HG02981 (cell line): ENCODE measurements around the gene CBR4.
"Not testable (repeated sequence)": the region's sequence is repeated elsewhere in the genome, so short reads cannot be mapped to it uniquely, and the experiment has no call there.

Source experiments
- ATAC-seq: cut with Tn5 transposase; IDR thresholded peaks from one replicate; pipeline ENCODE4 v1.9.1; 2021; ENCODE audit warnings: mild to moderate bottlenecking, moderate library complexity; ENCODE audit not compliant: unreplicated experiment

CBR4 gene

DNA sequence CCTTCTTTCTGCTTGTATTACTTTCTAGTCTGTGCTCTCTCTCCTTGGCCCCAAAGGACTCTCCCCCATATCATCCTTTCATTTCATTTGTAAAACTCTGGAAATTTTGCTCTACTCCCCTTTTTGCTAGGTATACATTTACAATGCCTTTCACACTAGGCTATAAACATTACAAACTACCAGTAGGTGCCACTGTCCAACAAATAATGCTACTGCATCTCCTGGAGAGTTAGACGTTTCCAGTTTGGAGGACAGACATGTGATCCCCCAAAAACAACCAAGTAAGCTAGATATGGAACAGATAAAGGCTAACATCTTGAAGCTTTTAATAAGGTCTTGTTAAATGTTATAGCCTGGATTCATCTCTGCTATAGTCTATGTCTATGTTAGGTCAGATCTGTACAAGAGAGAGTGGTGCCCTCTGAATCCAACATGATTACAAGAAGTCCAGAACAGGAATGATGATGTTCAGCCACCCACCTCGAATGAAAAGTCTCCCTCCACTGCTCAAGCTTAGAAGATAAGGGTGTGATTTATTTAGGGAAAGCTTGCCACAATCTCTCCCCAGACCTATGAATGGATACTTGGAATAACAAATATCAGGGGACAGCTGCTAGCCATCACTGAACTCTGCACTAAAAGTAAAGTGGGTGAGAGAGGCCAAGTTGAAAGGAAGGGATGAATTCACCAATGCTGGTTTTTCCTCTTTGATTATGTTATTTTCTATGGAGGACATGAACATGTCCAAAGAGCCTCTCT, 14.3 kb downstream of the CBR4 start:
- ATAC-seq: no peak

DNA sequence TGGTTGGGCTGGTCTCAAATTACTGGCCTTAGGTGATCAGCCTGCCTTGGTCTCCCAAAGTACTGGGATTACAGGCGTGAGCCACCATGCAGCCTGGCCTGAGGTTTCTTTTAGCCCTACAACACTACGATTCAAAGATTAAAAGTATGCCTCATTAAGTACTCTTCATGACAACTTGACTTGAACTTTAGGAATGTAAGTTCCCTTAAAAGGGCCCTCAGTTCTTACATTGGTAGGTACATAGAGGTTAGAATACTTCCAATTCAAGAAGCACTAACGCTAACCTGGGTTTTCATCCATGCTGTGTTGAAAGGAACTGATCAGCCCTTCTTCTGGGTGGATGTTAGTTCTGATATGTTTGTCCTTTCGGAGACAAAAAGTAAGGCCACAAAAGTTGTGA, 15.1 kb downstream of the CBR4 start:
- no peak for ATAC-seq

DNA sequence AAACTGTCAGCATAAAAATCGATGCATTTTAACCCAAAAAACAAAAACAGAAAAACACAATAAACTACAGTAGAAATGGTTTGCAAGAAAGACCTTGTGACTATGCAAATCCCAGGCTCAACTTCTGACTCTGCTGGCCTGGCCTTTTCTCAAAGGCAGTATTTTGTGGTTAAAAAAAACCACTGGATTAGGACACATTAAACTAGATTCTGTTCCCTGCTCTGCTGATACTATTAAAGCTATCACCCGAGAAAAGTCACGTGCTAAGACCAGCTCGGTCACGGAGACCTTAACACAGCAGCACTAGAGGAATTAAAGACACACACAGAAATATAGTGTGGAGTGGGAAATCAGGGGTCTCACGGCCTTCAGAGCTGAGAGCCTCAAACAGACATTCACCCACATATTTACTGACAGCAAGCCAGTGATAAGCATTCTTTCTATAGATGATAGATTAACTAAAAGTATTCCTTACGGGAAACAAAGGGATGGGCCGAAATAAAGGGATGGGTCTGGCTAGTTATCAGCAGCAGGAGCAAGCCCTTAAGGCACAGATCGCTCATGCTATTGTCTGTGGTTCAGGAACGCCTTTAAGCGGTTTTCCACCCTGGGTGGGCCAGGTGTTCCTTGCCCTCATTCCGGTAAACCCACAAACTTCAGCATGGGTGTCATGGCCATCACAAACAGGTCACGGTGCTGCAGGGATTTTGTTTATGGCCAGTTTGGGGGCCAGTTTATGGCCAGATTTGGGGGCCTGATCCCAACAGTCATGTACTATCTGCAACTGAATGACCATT, 16.1 kb downstream of the CBR4 start:
- no peak for ATAC-seq

DNA sequence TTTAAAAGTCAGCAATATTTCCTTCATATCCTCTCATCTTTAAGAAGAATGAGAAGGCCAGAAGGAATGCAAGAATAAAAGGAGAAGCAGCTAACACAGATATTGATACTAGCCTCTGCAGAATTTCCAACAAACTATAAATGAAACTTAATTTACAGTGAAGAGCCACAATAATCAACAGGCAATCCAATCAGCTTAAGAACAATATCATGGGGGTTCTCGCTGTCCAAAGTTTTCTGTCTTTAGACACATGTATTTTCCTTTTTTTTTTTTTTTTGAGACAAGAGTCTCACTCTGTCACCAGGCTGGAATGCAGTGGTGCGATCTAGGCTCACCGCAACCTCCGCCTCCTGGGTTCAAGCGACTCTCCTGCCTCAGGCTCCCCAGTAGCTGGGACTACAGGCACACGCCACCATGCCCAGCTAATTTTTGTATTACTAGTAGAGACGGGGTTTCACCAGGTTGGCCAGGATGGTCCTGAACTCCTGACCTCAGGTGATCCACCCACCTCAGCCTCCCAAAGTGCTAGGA, 17.0 kb downstream of the CBR4 start:
- not testable (repeated sequence) for ATAC-seq

DNA sequence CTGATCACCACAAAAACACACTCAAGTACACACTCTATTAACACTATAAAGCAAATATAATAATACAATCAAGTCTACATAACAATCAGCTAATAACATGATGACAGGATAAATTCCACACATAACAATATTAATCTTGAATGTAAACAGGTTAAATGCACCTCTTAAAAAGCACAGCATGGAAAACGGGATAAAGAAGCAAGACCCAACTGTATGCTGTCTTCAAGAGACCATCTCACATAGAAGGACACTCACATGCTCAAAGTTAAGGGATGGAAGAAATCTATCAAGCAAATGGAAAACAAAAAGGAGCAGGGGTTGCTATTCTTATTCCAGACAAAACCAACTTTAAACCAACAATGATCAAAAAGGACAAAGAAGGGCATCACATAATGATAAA, 28.1 kb downstream of the CBR4 start:
- ATAC-seq: no peak

DNA sequence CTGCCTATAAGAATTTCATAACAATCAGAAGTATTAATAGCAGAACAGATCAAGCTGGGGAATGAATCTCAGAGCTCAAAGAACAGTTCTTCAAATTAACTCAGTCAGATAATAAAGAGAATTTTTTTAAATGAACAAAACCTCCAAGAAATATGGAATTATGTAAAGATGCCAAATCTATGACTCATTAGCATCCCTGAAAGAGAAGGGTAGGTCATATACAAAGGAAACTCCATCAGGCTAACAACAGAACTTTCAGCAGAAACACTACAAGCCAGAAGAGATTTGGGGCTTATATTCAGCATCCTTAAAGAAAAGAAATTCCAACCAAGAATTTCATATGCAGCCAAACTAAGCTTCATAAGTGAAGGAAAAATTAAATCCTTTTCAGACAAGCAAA, 28.6 kb downstream of the CBR4 start:
- ATAC-seq: no peak

DNA sequence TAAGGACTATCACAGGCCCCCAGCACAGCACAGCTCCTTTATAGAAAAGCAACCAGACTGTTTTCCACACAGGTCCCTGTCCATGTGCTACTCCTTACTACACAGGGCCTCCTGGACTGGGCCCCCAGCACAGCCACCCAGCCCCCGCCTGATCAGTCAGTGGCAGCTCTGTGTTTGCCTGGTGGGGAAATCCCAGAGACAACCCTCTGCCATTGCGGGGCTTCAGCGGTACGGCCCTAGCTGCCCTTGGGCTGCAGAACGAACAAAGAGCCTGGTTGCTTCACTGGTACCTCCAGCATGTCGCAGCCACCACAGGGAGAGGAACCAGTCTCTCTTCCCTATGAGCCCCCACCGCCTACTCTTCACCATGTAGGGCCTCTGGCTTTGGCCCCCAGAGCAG, 30.7 kb downstream of the CBR4 start:
- ATAC-seq: no peak

DNA sequence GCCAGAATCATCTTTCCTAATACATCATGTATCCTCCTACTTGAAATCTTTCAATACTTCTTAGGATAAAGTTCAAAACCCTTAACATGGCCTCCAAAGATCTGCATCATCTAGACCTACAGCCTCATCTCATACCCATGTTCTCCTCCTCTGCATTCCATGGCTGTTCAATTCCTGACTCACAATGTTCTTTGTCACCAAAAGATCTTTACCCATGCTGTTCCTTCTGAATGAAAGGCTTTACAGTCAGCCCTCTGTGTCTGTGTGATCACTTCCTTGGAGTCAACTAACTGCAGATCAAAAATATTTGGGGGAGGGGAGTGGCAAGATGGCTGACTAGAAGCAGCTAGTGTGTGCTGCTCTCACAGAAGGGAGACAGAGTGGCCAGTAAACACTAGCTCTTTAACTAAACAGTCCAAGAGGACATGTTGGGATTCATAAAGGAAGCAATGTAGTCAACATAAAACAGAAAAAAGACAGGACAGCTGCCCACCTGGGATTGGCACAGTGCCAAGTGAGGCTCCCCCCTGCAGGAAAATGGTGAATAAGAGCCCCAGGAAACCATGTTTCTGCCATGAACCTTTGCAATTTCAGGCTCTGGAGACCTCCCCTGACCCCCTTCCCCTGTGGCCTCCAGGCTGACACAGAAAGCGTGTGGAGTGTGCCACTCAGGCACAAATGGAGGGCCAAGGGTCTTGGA, 31.9 kb downstream of the CBR4 start:
- ATAC-seq: no peak

DNA sequence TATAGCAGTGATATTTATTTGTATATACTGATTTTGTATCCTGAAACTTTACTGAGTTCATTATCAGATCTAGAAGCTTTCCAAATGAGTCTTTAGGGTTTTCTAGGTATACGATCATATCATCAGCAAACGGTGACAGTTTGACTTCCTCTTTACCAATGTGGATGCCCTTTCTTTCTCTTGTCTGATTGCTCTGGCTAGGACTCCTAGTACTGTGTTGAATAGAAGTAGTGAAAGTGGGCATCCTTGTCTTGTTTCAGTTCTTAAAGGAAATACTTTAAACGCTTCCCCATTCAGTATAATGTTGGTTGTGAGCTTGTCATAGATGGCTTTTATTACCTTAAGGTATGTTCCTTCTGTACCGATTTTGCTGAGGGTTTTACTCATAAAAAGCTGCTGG, 37.5 kb downstream of the CBR4 start:
- no peak for ATAC-seq

DNA sequence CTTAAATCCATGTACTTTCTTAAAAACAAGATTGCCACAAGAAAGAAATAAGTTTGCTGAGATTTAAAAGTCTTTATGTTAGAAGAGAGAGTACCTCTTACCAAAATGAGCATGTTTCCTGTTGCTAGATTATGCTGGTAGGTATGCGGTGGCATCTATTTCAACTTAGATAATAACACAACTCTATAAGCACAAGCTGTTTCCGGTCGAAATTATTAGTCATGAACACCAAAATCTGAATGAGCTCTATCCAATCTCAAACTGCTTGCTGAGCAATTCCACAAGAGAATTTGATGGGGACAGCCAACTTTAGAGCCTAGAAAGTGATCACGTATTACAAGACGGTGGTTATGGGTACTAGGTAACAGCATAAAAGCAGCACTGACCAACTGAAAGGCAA, 49.3 kb downstream of the CBR4 start:
- ATAC-seq: no peak

DNA sequence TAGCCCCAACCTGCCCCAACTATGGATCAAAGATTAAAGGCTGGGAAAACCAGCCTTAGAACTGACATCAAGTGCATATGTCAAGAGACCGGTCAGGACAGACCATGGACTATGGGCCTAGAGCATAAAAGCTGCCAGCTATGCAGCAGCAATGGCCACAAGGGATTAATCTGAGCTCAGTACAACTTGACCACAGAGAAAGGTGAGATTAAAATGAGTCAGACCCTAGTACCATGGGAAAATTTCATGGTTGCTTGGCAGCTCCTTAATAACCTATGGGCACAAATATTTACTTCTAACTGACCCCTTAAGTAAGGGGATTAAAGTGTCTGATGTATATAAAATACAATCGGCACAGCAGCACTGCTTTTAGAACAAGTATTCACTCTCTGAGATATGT, 54.4 kb downstream of the CBR4 start:
- no peak for ATAC-seq

DNA sequence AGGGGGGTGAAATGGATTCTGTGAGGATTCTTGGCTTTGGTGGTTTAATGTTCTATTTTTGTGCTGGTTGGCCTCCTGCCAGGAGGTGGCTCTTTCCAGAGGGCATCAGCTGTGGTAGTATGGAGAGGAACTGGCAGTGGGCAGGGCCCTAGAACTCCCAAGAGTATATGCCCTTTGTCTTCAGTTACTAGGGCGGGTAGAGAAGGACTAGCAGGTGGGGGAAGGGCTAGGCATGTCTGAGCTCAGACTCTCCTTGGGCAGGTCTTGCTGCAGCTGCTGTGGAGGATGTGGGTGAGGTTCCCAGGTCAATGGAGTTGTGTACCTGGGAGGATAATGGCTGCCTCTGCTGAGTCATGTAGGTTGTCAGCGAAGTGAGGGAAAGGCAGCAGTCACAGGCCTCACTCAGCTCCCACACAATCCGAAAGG, 57.2 kb downstream of the CBR4 start:
- not testable (repeated sequence) for ATAC-seq

DNA sequence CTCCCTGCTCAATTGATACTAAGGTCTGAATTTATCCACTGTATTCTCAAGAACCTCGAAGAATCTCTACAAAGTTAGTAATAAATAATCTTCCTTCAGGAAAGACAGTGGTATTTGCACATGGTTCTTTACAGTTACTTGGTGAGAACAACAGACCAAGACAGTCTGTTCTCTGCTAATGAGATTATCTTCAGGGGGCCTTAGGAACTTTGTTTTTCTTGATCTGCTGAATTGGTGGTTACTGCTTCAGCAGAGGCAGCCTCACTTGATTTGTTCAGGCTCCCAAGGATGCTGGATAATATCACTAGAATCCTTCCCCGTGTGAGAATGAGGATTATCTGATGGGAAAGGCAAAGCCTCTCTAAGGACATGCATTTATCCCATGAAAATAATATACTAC, 64.8 kb downstream of the CBR4 start:
- no peak for ATAC-seq

DNA sequence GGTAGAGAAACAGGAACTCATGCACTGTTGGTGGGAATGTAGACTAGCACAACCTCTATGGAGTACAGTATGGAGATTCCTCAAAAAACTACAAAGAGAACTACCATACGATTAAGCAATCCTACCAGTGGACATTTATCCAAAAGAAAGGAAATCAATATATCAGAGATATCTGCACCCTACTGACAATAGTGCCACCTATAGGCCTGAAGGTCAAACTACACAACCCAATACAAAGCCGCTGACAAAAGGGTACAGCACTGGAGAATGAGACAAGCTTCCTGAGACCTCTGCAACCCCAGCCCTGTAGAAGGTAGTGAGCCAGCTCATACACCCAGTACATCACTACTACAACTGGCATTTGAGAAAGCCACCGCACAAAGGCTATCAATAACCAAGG, 67.1 kb downstream of the CBR4 start:
- ATAC-seq: no peak
